Skeletal muscle cell (primary cell): ENCODE results near the gene GALNT4.

Experiments used
- DNase-seq: peaks from one replicate; pipeline ENCODE4 v3.0.0-alpha.2; 2010; ENCODE audit warnings: low read depth
- H3K4me3 ChIP-seq: 2 replicates; pipeline ENCODE4 v1.5.1; 2011; ENCODE audit warnings: low read depth, mild to moderate bottlenecking, control low read depth, low read length, moderate library complexity

The GALNT4 gene

GRCh38 chr12:89497467-89497866 is 27.1 kb downstream of the GALNT4 start:
- DNase-seq: no peak
- no peak overlapping the region for H3K4me3 ChIP-seq

DNA sequence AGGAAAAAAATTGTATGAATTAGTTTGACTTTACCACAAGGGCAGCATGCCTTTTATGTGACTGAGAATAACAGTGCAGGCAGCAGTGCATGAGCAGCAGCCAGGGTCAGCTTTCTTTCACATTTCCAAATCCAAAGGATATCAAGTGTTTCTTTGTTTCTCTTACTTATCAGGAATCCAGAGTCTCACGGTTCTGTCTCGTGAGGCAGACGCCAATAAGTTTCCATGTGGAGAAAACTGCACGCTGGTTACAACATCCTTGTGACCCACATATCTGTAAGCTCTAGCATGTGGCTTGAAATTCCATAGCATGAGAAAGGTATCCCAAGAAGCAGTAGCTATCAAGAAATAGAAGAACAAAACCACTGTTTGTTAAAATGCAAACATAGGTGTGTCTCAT is 27.6 kb downstream of the GALNT4 start:
- H3K4me3 ChIP-seq: no peak overlapping the region
- DNase-seq: no peak

- DNase-seq: no peak
- H3K4me3 ChIP-seq: no peak overlapping the region
Measured at GRCh38 chr12:89494411-89495231, 30.0 kb downstream of the GALNT4 start.

- no peak overlapping the region for H3K4me3 ChIP-seq
- no peak for DNase-seq
Measured at GRCh38 chr12:89493670-89494302, 30.8 kb downstream of the GALNT4 start.

DNA sequence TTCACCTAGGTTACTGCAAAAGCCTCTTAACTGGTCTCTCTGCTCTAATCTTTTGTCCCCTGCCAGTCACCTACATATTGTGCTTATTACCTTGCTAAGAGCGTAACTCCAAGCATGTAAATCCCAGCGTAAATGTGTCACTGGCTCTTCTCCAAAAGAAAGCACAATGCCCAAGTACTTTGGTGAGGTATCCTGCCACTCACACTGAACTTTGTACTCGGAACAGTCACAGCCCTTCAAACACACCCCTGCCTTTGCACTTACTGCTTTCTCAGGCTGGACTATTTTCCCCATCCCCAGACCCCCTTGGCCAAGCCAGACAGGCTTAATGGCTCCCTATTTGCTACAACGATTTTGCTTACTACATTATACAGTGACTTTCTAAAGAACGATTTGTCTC is 31.7 kb downstream of the GALNT4 start:
- no peak overlapping the region for H3K4me3 ChIP-seq
- no peak for DNase-seq

DNA sequence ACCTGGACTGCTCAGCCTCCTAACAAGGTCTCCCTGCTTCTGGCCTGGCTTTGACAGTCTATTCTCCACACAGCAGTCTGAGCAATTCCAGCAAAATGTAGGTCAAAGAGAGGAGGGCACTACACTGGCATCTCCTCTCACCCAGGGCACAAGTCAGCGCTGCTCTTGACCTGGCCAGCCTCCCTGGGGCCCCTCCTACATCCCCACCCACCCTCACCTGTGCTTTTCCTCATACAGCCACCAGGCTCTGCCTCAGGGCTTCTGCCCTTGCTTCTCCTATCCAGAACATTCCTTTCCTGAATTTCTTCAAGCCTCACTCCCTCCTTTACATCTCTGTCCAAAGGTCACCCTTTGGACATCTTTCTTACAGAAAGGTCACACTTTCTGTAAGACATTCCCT is 33.7 kb downstream of the GALNT4 start:
- DNase-seq: no peak

DNA sequence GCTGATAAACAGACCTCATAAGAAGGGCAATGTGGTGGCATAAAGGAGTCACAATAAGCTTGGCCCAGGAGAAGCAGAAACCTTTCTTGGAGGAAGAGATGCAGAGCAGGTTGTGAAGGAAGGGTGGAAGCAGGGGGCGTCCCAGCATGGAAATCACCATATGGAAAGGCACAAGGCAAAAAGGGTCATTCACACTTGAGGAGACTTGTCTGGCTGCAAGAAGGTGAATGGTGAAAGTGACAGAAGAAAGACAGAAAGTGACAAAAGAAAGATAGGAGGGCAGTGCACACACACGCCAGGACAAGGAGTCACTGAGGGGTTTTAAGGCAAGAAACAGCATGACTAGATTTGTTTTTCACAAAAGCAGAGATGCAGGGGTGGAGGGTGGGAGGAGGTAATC is 38.3 kb downstream of the GALNT4 start:
- no peak overlapping the region for H3K4me3 ChIP-seq
- DNase-seq: no peak

More for the DNA sequence above, 33.7 kb downstream of the GALNT4 start:
- no peak overlapping the region for H3K4me3 ChIP-seq

GRCh38 chr12:89484470-89484869 is 40.1 kb downstream of the GALNT4 start:
- no peak overlapping the region for H3K4me3 ChIP-seq
- no peak for DNase-seq

- DNase-seq: no peak
- H3K4me3 ChIP-seq: no peak overlapping the region
Measured at GRCh38 chr12:89481213-89481914, 43.2 kb downstream of the GALNT4 start.

DNA sequence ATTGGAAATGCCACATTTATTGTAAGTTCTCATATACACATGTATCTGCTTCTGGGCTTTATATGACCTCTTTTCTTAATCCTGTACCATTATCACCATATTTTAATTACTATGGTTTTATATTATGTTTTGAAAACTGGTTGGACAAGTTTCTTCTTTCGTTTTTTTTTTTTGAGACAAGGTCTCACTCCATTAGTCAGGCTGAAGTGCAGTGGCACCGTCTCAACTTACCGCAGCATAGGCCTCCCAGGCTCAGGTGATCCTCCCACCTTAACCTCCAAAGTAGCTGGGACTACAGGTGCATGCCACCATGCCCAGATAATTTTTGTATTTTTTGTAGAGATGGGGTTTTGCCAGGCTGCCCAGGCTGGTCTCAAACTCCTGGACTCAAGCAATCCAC is 44.6 kb downstream of the GALNT4 start:
- no peak overlapping the region for H3K4me3 ChIP-seq
- no peak for DNase-seq

GRCh38 chr12:89477633-89478279 is 46.8 kb downstream of the GALNT4 start:
- DNase-seq: no peak

DNA sequence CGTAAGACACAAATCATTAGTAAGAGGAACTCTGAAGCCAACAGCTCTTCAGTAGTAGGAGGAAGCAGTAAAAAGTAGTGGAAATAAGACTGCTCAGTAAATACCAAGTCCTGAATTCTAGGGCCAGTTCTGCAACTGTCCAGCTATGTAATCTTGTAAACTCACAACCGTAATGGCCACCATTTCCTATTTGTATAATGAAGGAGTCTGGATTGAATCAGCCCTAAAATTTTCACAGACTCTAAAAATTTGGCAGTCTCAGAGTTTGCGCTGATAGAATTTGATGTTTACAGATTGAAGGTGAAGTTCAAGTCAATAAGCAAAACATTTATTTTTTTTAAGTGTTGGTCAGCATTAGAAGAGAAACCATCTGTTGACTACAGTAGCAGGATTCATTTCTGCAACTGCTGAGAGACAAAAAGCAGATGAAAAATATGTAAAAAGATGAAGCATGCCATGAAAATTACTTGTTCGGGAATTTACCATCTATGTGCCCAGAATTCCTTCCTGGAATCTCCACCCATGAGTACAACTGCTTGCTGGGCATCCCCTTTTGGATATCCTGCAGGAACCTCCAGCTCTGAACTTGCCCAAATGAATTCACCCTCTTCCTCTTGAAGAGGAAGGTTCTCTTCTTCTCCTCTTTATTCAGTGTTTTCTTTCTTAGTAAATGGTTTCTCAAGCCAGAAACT is 47.5 kb downstream of the GALNT4 start:
- DNase-seq: no peak
- H3K4me3 ChIP-seq: no peak overlapping the region

More at GRCh38 chr12:89477633-89478279, 46.8 kb downstream of the GALNT4 start:
- no peak overlapping the region for H3K4me3 ChIP-seq

DNA sequence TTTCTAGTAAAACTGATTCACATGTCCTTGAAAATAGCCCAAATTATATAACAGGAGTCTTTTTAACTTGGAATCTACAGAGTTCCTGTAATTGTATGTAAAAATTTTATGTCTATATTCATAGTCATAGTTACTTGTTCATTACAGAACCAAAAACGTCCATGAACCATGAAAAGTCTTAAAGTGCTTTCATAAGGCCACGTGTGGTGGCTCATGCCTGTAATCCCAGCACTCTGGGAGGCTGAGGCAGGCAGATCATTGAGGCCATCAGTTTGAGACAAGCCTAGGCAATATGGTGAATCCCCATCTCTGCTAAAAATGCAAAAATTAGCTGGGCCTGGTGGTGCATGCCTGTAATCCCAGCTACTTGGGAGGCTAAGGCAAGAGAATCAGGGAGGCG is 48.4 kb downstream of the GALNT4 start:
- DNase-seq: no peak
- no peak overlapping the region for H3K4me3 ChIP-seq

GRCh38 chr12:89475203-89475990 is 49.2 kb downstream of the GALNT4 start:
- DNase-seq: no peak
- no peak overlapping the region for H3K4me3 ChIP-seq

DNA sequence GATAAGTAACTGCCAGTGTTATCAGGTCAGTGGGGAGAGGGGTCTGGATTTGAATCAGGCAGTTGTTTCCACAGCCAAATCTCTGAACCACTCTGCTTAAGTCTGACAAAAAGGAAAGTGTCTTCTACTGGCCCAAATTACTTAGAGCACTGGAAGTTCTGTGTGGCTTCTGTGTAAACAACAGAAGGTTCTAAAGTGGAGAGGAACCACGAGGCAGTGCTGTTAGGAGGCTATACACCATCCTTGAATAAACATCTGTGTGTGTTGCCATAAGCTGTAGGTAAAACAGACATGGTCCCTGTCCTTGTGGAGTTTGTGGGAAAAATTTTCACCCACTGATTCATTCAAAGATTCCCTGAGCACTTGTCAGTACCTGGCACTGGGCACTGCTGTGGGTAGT is 50.0 kb downstream of the GALNT4 start:
- DNase-seq: no peak
- H3K4me3 ChIP-seq: no peak overlapping the region
